Panc1 (cell line): ENCODE data around the gene INSIG2.

Source experiments
- CTCF ChIP-seq: fragments of 450-650 bp; IDR thresholded peaks from 2 replicates; pipeline ENCODE4 v1.5.1; 2017; ENCODE audit warnings: mild to moderate bottlenecking
- POLR2AphosphoS5 ChIP-seq: IDR thresholded peaks from 2 replicates; pipeline ENCODE4 v1.6.1; 2012; ENCODE audit warnings: mild to moderate bottlenecking, low read depth, low read length, moderate library complexity
- REST ChIP-seq, 2 experiments: IDR thresholded peaks; 2 replicates each; pipeline ENCODE4 v1.6.1; 2011 to 2012; ENCODE audit warnings: low read depth in 2 of 2, control low read depth in 1 of 2, low read length in 1 of 2, mild to moderate bottlenecking in 1 of 2, moderate library complexity in 1 of 2; ENCODE audit not compliant: insufficient read depth in 1 of 2
- TCF7L2 ChIP-seq: IDR thresholded peaks from 2 replicates; pipeline ENCODE4 v1.6.1; 2011; ENCODE audit warnings: mild to moderate bottlenecking, low read depth, low read length, inconsistent platforms

- no peak for TF ChIP-seq CTCF
- no peak for TF ChIP-seq POLR2AphosphoS5
- TF ChIP-seq TCF7L2 = no peak
- TF ChIP-seq REST (IDR thresholded peaks at IDR 0.05; ENCODE audit: insufficient read depth in 1 of 2, low read depth in 2 of 2, low read length in 1 of 2) = no peak
Observed at GRCh38 chr2:118145806-118146205, 57.5 kb downstream of the INSIG2 start.
